Uterus (tissue), 2 donors: ENCODE measurements around the gene MTMR10.

Source experiments
- CTCF ChIP-seq, 4 experiments: fragments of 200-600 bp in 2 of 4; fragments of 450-650 bp in 2 of 4; sonication (generic) in 2 of 4; IDR thresholded peaks; one replicate each; pipeline ENCODE4 v1.5.1; 2016 to 2019; ENCODE audit warnings: antibody characterized with exemption in 4 of 4, mild to moderate bottlenecking in 2 of 4, moderate library complexity in 1 of 4
- POLR2A ChIP-seq, 2 donors: fragments of 450-650 bp; IDR thresholded peaks; one replicate each; pipeline ENCODE4 v1.6.1; 2016; ENCODE audit warnings: antibody characterized with exemption in 2 of 2, mild to moderate bottlenecking in 1 of 2, moderate library complexity in 1 of 2

GRCh38 chr15:30956216-30957124, 35.0 kb downstream of the MTMR10 start:
- TF ChIP-seq CTCF (IDR thresholded peaks at IDR 0.05) (no peak), POLR2A (IDR thresholded peaks at IDR 0.05) (no peak)
